HCT116 (cell line): ENCODE measurements around the gene MPV17L2. TPM values are rescaled to one million over a fixed set of nuclear protein-coding genes. Genes with fewer than 3 reads are reported as not detected.

Experiments
- ATAC-seq: fragments of 200-7000 bp; cut with Tn5 transposase; 2 replicates; pipeline ENCODE4 v1.9.1; 2020; ENCODE audit warnings: mild to moderate bottlenecking, moderate library complexity
- BruUV-seq: library from RNA; stranded (reverse); fragments of 400-500 nt; replicated peaks from 2 replicates; lab custom pipeline; 2021; lab: Mats Ljungman, UMichigan
- CTCF ChIA-PET: fragments of 300-600 bp; sonication (Branson Sonifier 250); formaldehyde crosslinking; loops from one replicate; lab custom pipeline; 2021; ENCODE audit warnings: antibody characterized with exemption; lab: Charles Lee
- POLR2A ChIA-PET: fragments of 300-600, 350-600 bp; sonication (Branson Sonifier 250); formaldehyde crosslinking; loops from one replicate; lab custom pipeline; 2021; ENCODE audit warnings: antibody characterized with exemption; lab: Charles Lee
- RAD21 ChIA-PET, 2 experiments: fragments of 300-600 bp; sonication (Branson Sonifier 250); formaldehyde crosslinking; loops; one replicate each; lab custom pipeline; 2023; ENCODE audit warnings: low total read pairs in 2 of 2; ENCODE audit not compliant: uncharacterized antibody in 2 of 2, unreplicated experiment in 2 of 2, low non-redundant PET in 1 of 2; lab: Charles Lee
- DNase-seq: peaks from one replicate; pipeline ENCODE4 v3.0.0-alpha.2; 2010; ENCODE audit warnings: low read depth, low spot score
- H2AFZ ChIP-seq: fragments of 200-600 bp; shearing (Covaris generic), sonication (generic); 2 replicates; pipeline ENCODE4 v1.6.1; 2017; ENCODE audit warnings: low read depth, mixed run types, mixed read lengths, antibody characterized with exemption, low read length; ENCODE audit not compliant: poor library complexity, severe bottlenecking
- H3K27ac ChIP-seq: 2 replicates; pipeline ENCODE4 v1.5.1; 2012; ENCODE audit warnings: low read depth, low read length
- H3K27me3 ChIP-seq: fragments of 200-600 bp; sonication (generic); 2 replicates; pipeline ENCODE4 v1.6.1; 2016; ENCODE audit warnings: mixed run types, low read length, mixed read lengths; ENCODE audit not compliant: insufficient read depth
- H3K36me3 ChIP-seq, 2 experiments: fragments of 200-500 bp in 1 of 2; fragments of 200-600 bp in 1 of 2; sonication (Bioruptor generic) in 1 of 2; sonication (generic) in 1 of 2; 2 replicates each; pipeline versions ENCODE4 v1.5.1 to v1.6.1; 2014 to 2016; ENCODE audit warnings: low read length in 2 of 2, inconsistent platforms in 1 of 2, mixed read lengths in 1 of 2, mixed run types in 1 of 2; ENCODE audit not compliant: insufficient read depth in 2 of 2, control insufficient read depth in 1 of 2
- H3K4me1 ChIP-seq, 2 experiments: fragments of 200-600 bp in 1 of 2; sonication (generic) in 1 of 2; 2 replicates each; pipeline versions ENCODE4 v1.5.1 to v1.6.1; 2012 to 2017; ENCODE audit warnings: low read length in 2 of 2, inconsistent platforms in 1 of 2, mild to moderate bottlenecking in 1 of 2, mixed read lengths in 1 of 2, mixed run types in 1 of 2, moderate library complexity in 1 of 2; ENCODE audit not compliant: insufficient read depth in 2 of 2, control insufficient read depth in 1 of 2
- H3K4me2 ChIP-seq: fragments of 200-600 bp; sonication (generic); 2 replicates; pipeline ENCODE4 v1.6.1; 2017; ENCODE audit warnings: mixed run types, low read length, mixed read lengths
- H3K4me3 ChIP-seq, 2 experiments: fragments of 200-600 bp in 1 of 2; sonication (generic) in 1 of 2; replicated peaks in 1 of 2; 2 replicates each; pipeline ENCODE4 v1.5.1; 2011 to 2016; ENCODE audit warnings: low read length in 2 of 2, control low read depth in 1 of 2, low read depth in 1 of 2, mild to moderate bottlenecking in 1 of 2, mixed read lengths in 1 of 2, mixed run types in 1 of 2
- H3K79me2 ChIP-seq: fragments of 200-600 bp; sonication (generic); 2 replicates; pipeline ENCODE4 v1.6.1; 2017; ENCODE audit warnings: mild to moderate bottlenecking, mixed run types, low read length, moderate library complexity, mixed read lengths; ENCODE audit not compliant: insufficient read depth
- H3K9ac ChIP-seq: fragments of 200-600 bp; sonication (generic); 2 replicates; pipeline ENCODE4 v1.6.1; 2016; ENCODE audit warnings: low read length, mixed read lengths
- H3K9me2 ChIP-seq: fragments of 200-600 bp; sonication (generic), shearing (Covaris generic); 2 replicates; pipeline ENCODE4 v1.6.1; 2017; ENCODE audit warnings: mixed run types, mild to moderate bottlenecking, moderate library complexity; ENCODE audit not compliant: insufficient read depth
- H3K9me3 ChIP-seq, 2 experiments: fragments of 200-500 bp in 1 of 2; fragments of 200-600 bp in 1 of 2; sonication (Bioruptor generic) in 1 of 2; sonication (generic) in 1 of 2; 2 replicates each; pipeline ENCODE4 v1.6.1; 2014 to 2017; ENCODE audit warnings: low read length in 2 of 2, mixed read lengths in 2 of 2, inconsistent platforms in 1 of 2, low read depth in 1 of 2, mild to moderate bottlenecking in 1 of 2, mixed run types in 1 of 2, moderate library complexity in 1 of 2; ENCODE audit not compliant: control insufficient read depth in 1 of 2, insufficient read depth in 1 of 2
- H4K20me1 ChIP-seq: fragments of 200-600 bp; sonication (generic), shearing (Covaris generic); 2 replicates; pipeline ENCODE4 v1.6.1; 2017; ENCODE audit warnings: mixed run types, mild to moderate bottlenecking, moderate library complexity; ENCODE audit not compliant: insufficient read depth
- CEBPB ChIP-seq: IDR thresholded peaks from 2 replicates; pipeline ENCODE4 v1.6.1; 2012; ENCODE audit warnings: low read depth
- CTCF ChIP-seq, 3 experiments: fragments of 200-600 bp in 1 of 3; sonication (generic) in 1 of 3; IDR thresholded peaks in 2 of 3; conservative IDR thresholded peaks in 1 of 3; 2 replicates each; pipeline ENCODE4 v1.5.1; 2012 to 2017; ENCODE audit warnings: low read depth in 2 of 3, low read length in 2 of 3, antibody characterized with exemption in 1 of 3, borderline replicate concordance in 1 of 3, control low read depth in 1 of 3, mild to moderate bottlenecking in 1 of 3, mixed read lengths in 1 of 3, mixed run types in 1 of 3, moderate library complexity in 1 of 3; ENCODE audit not compliant: insufficient read depth in 1 of 3
- EGR1 ChIP-seq: IDR thresholded peaks from 2 replicates; pipeline ENCODE4 v1.6.1; 2012; ENCODE audit warnings: low read depth
- EZH2 ChIP-seq: fragments of 200-600 bp; sonication (generic); IDR thresholded peaks from 2 replicates; pipeline ENCODE4 v1.6.1; 2017; ENCODE audit warnings: antibody characterized with exemption, mixed run types
- EZH2phosphoT487 ChIP-seq: fragments of 200-600 bp; IDR thresholded peaks from 2 replicates; pipeline ENCODE4 v1.6.1; 2018; ENCODE audit warnings: antibody characterized with exemption, borderline replicate concordance
- FOSL1 ChIP-seq: IDR thresholded peaks from 2 replicates; pipeline ENCODE4 v1.6.1; 2012; ENCODE audit warnings: low read depth
- JUND ChIP-seq: IDR thresholded peaks from 2 replicates; pipeline ENCODE4 v1.6.1; 2012
- MAX ChIP-seq: IDR thresholded peaks from 2 replicates; pipeline ENCODE4 v1.6.1; 2012
- POLR2A ChIP-seq: IDR thresholded peaks from 2 replicates; pipeline ENCODE4 v1.7.0; 2011; ENCODE audit warnings: borderline replicate concordance; ENCODE audit not compliant: insufficient read depth, insufficient read length; ENCODE audit errors: extremely low read depth
- RAD21 ChIP-seq: IDR thresholded peaks from 2 replicates; pipeline ENCODE4 v1.6.1; 2012; ENCODE audit warnings: low read depth, mild to moderate bottlenecking
- SP1 ChIP-seq: IDR thresholded peaks from 2 replicates; pipeline ENCODE4 v1.6.1; 2012; ENCODE audit warnings: low read depth
- ZFX ChIP-seq: fragments of 450-650 bp; IDR thresholded peaks from 2 replicates; pipeline ENCODE4 v1.6.1; 2017
- intact Hi-C: fragments of 100-400 bp; cut with micrococcal nuclease; formaldehyde crosslinking; loops from 2 replicates; pipeline ENCODE4 v1.10.0; 2022
- total RNA-seq: library from RNA; stranded (reverse); gene quantifications from one replicate; pipeline ENCODE4 v1.2.1, GENCODE V29; 2021; ENCODE audit not compliant: unreplicated experiment
- TF ChIP-seq, protein P1 (sequence below): IDR thresholded peaks from 2 replicates; pipeline ENCODE4 v1.6.1; 2012; ENCODE audit warnings: low read depth
- TF ChIP-seq, protein P2 (sequence below): IDR thresholded peaks from 2 replicates; pipeline ENCODE4 v1.6.1; 2012

MPV17L2 gene
- total RNA-seq, 1 experiment from 2014 or later = 18.7 TPM

- ChIA-PET CTCF (interaction anchor here (1.0 to 2.0 kb wide), 3 partner anchors 16 to 56 kb away, joined by 4 to 24 read pairs (median 6); partner anchors contain the start of genes MPV17L2 and PIK3R2), POLR2A (no interaction called here), RAD21 (interaction anchor here (1.1 to 1.3 kb wide), 2 partner anchors 56 kb away, joined by 3 to 8 read pairs; no protein-coding TSS in a partner anchor)
- H3K4me1 ChIP-seq = peaks cover 2 to 10% of the 10 kb centered on the region in 2 experiments; a peak in 3 of 4 replicates
- DNase-seq = no peak
- no peaks in the 10 kb centered on the region for H3K9me2 ChIP-seq
- no peak overlapping the region for H3K27ac ChIP-seq
- H4K20me1 ChIP-seq = no peaks in the 10 kb centered on the region
- BruUV-seq = no TSS peak
- H3K27me3 ChIP-seq = no peaks in the 10 kb centered on the region
- no peak overlapping the region for H3K4me3 ChIP-seq
- ATAC-seq = no peak
- intact Hi-C loops = loop anchor here (1.0 kb wide), 1 partner anchor 56 kb away; no protein-coding TSS in a partner anchor
- H3K9ac ChIP-seq = no peak overlapping the region
- H3K9me3 ChIP-seq = no peaks in the 10 kb centered on the region
- no peak overlapping the region for H2AFZ ChIP-seq
- H3K4me2 ChIP-seq = no peak overlapping the region
- TF ChIP-seq, protein P1, sequence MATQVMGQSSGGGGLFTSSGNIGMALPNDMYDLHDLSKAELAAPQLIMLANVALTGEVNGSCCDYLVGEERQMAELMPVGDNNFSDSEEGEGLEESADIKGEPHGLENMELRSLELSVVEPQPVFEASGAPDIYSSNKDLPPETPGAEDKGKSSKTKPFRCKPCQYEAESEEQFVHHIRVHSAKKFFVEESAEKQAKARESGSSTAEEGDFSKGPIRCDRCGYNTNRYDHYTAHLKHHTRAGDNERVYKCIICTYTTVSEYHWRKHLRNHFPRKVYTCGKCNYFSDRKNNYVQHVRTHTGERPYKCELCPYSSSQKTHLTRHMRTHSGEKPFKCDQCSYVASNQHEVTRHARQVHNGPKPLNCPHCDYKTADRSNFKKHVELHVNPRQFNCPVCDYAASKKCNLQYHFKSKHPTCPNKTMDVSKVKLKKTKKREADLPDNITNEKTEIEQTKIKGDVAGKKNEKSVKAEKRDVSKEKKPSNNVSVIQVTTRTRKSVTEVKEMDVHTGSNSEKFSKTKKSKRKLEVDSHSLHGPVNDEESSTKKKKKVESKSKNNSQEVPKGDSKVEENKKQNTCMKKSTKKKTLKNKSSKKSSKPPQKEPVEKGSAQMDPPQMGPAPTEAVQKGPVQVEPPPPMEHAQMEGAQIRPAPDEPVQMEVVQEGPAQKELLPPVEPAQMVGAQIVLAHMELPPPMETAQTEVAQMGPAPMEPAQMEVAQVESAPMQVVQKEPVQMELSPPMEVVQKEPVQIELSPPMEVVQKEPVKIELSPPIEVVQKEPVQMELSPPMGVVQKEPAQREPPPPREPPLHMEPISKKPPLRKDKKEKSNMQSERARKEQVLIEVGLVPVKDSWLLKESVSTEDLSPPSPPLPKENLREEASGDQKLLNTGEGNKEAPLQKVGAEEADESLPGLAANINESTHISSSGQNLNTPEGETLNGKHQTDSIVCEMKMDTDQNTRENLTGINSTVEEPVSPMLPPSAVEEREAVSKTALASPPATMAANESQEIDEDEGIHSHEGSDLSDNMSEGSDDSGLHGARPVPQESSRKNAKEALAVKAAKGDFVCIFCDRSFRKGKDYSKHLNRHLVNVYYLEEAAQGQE = no peak
- no peak for TF ChIP-seq MAX
- TF ChIP-seq SP1 = no peak
- no peak for TF ChIP-seq EGR1
- TF ChIP-seq CEBPB = no peak
- TF ChIP-seq EZH2 = no peak
- TF ChIP-seq JUND = no peak
- TF ChIP-seq CTCF (IDR thresholded peaks at IDR 0.05 in 2 of 3, conservative IDR thresholded peaks at IDR 0.05 in 1 of 3; ENCODE audit: borderline replicate concordance in 1 of 3, insufficient read depth in 1 of 3, low read depth in 2 of 3, low read length in 2 of 3) = no peak
- TF ChIP-seq RAD21 = no peak
- TF ChIP-seq POLR2A = no peak
- TF ChIP-seq, protein P2, sequence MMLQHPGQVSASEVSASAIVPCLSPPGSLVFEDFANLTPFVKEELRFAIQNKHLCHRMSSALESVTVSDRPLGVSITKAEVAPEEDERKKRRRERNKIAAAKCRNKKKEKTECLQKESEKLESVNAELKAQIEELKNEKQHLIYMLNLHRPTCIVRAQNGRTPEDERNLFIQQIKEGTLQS = no peak
- no peak for TF ChIP-seq FOSL1
- no peak for TF ChIP-seq ZFX
- TF ChIP-seq EZH2phosphoT487 = no peak
- H3K79me2 ChIP-seq = no peaks in the 10 kb centered on the region
- peaks cover 6 to 21% of the 10 kb centered on the region in 2 experiments; a peak in 3 of 4 replicates for H3K36me3 ChIP-seq
These were observed 24.2 kb upstream of the MPV17L2 start for GRCh38 chr19:18168673-18169381.
